NT2/D1 (cell line): ENCODE data around the gene PPP1R9A.

Experiments
- DNase-seq: peaks from one replicate; pipeline ENCODE4 v3.0.0-alpha.2; 2011; ENCODE audit warnings: low read depth, low spot score
- H3K27me3 ChIP-seq: 2 replicates; pipeline ENCODE4 v1.6.0; 2011; ENCODE audit warnings: mild to moderate bottlenecking; ENCODE audit not compliant: insufficient read length, insufficient read depth
- H3K36me3 ChIP-seq: 2 replicates; pipeline ENCODE4 v1.6.1; 2011; ENCODE audit warnings: mild to moderate bottlenecking, low read length, mixed read lengths; ENCODE audit not compliant: insufficient read depth, insufficient read length
- H3K4me1 ChIP-seq: 2 replicates; pipeline ENCODE4 v1.5.1; 2011; ENCODE audit not compliant: insufficient read depth, insufficient read length
- H3K4me3 ChIP-seq: 2 replicates; pipeline ENCODE4 v1.5.1; 2011; ENCODE audit warnings: low read depth; ENCODE audit not compliant: insufficient read length
- H3K9ac ChIP-seq: 2 replicates; pipeline ENCODE4 v1.6.0; 2011; ENCODE audit warnings: low read depth; ENCODE audit not compliant: insufficient read length
- H3K9me3 ChIP-seq: 2 replicates; pipeline ENCODE4 v1.5.1; 2011; ENCODE audit warnings: mild to moderate bottlenecking, low read length; ENCODE audit not compliant: insufficient read depth
- SUZ12 ChIP-seq: IDR thresholded peaks from 2 replicates; pipeline ENCODE4 v1.6.1; 2011; ENCODE audit not compliant: insufficient read length, insufficient read depth; ENCODE audit errors: extremely low read depth
- YY1 ChIP-seq: IDR thresholded peaks from 2 replicates; pipeline ENCODE4 v1.6.1; 2011; ENCODE audit not compliant: insufficient read length, insufficient read depth
- ZNF274 ChIP-seq: IDR thresholded peaks from 2 replicates; pipeline ENCODE4 v1.6.1; 2011; ENCODE audit warnings: mild to moderate bottlenecking, low read depth, low read length

PPP1R9A gene

DNA sequence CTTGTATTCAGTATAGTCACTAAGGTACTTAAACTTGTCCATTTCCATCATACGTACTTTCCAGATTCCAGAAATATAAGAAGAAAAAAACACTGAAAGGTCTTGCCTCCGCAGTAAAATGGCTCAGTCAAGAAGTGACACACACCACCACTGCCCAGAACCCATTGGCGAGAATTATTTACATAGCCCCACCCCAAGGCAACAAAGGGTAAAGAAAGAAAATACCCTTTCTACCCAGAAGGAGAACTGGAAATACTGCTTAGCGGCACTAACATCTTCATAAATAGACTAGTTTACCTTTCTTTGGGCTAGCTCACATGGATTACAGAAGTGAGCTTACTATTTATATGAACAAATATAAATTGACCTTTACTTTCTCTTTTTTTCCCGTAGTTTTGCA is 194.0 kb downstream of the PPP1R9A start:
- Histone ChIP-seq H3K36me3 (no peaks in the 10 kb centered on the region), H3K4me3 (no peak overlapping the region), H3K9me3 (no peaks in the 10 kb centered on the region), H3K4me1 (no peaks in the 10 kb centered on the region), H3K27me3 (no peaks in the 10 kb centered on the region), H3K9ac (no peak overlapping the region)
- no peak for TF ChIP-seq SUZ12
- TF ChIP-seq YY1 = no peak
- no peak for TF ChIP-seq ZNF274
- no peak for DNase-seq

DNA sequence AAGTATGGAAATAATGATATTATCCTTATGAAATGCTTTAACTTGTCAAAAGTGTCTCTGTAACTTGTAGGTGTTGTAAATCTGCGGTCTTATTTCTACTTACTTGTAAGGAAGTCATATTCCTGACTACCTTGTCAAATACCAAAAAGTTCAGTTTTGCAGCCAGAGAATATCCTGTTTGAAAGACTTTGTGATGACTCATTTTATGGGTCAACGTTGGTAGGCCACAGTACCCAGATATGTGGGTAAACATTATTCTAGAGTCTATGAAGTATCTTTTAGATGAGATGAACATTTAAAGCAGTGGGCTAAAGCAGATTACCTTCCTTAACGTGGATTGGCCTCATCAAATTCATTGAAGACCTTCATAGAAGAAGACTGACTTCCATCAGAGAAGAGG is 195.3 kb downstream of the PPP1R9A start:
- no peak overlapping the region for H3K4me3 ChIP-seq
- no peaks in the 10 kb centered on the region for H3K9me3 ChIP-seq
- no peak overlapping the region for H3K9ac ChIP-seq
- H3K36me3 ChIP-seq = no peaks in the 10 kb centered on the region
- H3K27me3 ChIP-seq = no peaks in the 10 kb centered on the region
- no peaks in the 10 kb centered on the region for H3K4me1 ChIP-seq
- TF ChIP-seq SUZ12 (no peak), ZNF274 (no peak), YY1 (no peak)
- no peak for DNase-seq

DNA sequence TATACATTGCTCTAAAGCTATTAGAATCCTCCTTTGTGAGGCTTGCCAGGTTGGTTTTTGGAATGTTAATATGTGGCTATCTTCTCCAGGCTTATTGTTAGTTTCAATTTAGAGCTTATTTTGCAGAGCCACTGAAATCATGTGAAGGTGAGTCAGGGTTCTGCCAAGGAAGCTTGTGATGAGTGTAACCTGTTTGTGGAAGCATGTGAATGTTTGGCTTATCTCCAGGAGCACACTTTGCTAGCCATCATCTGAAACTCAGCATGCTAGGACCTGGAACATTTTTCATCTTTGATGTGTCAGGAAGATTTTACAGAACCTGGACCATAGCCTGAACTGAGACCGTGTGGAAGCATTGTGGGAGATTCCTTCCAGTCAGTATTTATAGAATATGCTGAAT is 197.3 kb downstream of the PPP1R9A start:
- TF ChIP-seq YY1 = no peak
- TF ChIP-seq ZNF274 = no peak
- TF ChIP-seq SUZ12 = no peak
- DNase-seq = no peak
- Histone ChIP-seq H3K9ac (no peak overlapping the region), H3K27me3 (no peaks in the 10 kb centered on the region), H3K4me1 (no peaks in the 10 kb centered on the region), H3K4me3 (no peak overlapping the region), H3K9me3 (no peaks in the 10 kb centered on the region), H3K36me3 (no peaks in the 10 kb centered on the region)

DNA sequence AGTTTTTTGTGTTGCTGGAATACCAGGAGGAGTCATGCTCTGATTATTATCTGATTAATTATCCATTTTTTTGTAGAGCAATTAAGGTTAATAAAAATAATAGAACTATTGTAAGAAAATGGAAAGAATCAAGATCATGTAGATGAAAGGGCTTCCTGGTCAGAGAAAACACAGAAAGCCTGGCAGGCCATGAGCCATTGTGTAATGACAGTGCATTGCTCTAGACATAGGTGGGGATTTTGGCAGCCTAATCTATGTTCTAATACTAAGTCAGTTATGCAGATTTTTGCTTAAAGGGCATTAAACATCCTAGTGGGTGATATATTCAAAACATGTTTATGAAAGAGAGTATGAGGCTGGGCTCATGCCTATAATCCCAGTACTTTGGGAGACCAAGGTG is 198.2 kb downstream of the PPP1R9A start:
- no peaks in the 10 kb centered on the region for H3K36me3 ChIP-seq
- no peak for TF ChIP-seq ZNF274
- no peak for TF ChIP-seq SUZ12
- no peak for TF ChIP-seq YY1
- H3K27me3 ChIP-seq = no peaks in the 10 kb centered on the region
- H3K9me3 ChIP-seq = no peaks in the 10 kb centered on the region
- no peak overlapping the region for H3K9ac ChIP-seq
- H3K4me1 ChIP-seq = no peaks in the 10 kb centered on the region
- no peak overlapping the region for H3K4me3 ChIP-seq
- no peak for DNase-seq

DNA sequence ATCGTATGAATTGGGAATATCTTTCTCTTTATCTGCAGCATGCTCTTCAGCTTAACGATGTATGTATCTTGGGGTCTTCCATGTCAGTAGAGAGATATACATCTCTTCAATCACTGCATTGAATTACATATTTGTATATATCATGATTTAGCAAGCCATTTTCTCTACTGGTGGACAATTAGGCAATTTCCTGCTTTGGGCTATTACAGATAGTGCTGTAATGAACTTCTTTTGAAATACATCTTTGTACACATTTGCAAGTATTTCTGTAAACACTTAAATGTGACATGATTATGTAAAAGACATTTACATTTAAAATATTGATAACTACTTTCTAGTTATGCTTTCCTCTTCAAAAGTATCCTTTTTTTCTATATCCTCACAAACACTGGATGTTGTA is 199.0 kb downstream of the PPP1R9A start:
- no peaks in the 10 kb centered on the region for H3K4me1 ChIP-seq
- no peak for DNase-seq
- TF ChIP-seq ZNF274 (no peak), YY1 (no peak), SUZ12 (no peak)
- no peak overlapping the region for H3K9ac ChIP-seq
- no peaks in the 10 kb centered on the region for H3K36me3 ChIP-seq
- no peak overlapping the region for H3K4me3 ChIP-seq
- H3K27me3 ChIP-seq = no peaks in the 10 kb centered on the region
- H3K9me3 ChIP-seq = no peaks in the 10 kb centered on the region

DNA sequence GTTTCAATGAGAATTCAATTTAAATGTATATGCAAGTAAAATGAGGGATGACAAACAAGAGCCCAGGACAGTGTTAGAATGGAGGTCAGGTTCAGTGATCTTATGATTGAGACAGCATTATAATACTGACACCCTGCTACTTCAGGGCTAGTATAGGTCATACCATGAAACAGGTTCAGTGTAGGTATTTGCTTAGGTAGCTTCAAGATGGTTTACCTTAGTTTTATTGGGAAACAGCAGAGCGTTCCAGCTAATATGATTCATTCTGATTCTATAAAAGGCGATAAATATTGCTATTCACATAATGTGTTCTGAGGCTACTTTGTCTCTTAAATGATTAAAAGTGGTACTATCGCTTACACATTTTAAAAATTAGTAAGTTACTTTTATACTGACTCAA is 203.3 kb downstream of the PPP1R9A start:
- no peaks in the 10 kb centered on the region for H3K9me3 ChIP-seq
- no peak overlapping the region for H3K9ac ChIP-seq
- no peak for DNase-seq
- no peaks in the 10 kb centered on the region for H3K27me3 ChIP-seq
- H3K4me1 ChIP-seq = no peaks in the 10 kb centered on the region
- no peak for TF ChIP-seq YY1
- TF ChIP-seq ZNF274 = no peak
- no peak for TF ChIP-seq SUZ12
- H3K4me3 ChIP-seq = no peak overlapping the region
- H3K36me3 ChIP-seq = no peaks in the 10 kb centered on the region

DNA sequence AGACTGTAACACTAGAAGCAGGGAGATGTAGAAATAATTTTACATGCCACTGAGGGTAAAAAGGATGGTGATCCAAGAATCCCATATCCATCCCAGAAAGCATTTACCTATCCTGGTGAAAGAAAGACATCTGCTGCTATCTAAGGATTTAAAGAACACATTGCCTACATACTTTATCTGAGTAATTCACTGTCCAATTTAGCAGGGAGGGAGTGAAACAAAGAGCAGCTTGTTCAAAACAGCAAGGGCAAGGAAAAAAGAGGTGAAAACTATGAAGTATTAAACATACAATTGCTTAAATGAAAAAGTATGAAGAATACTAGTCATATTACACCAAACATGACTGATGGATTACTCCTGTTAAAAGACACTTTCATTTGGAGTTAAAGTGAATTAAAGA is 206.2 kb downstream of the PPP1R9A start:
- DNase-seq = no peak
- H3K36me3 ChIP-seq = no peaks in the 10 kb centered on the region
- H3K4me3 ChIP-seq = no peak overlapping the region
- no peaks in the 10 kb centered on the region for H3K4me1 ChIP-seq
- H3K9me3 ChIP-seq = no peaks in the 10 kb centered on the region
- no peak overlapping the region for H3K9ac ChIP-seq
- no peaks in the 10 kb centered on the region for H3K27me3 ChIP-seq
- no peak for TF ChIP-seq YY1
- no peak for TF ChIP-seq ZNF274
- TF ChIP-seq SUZ12 = no peak

DNA sequence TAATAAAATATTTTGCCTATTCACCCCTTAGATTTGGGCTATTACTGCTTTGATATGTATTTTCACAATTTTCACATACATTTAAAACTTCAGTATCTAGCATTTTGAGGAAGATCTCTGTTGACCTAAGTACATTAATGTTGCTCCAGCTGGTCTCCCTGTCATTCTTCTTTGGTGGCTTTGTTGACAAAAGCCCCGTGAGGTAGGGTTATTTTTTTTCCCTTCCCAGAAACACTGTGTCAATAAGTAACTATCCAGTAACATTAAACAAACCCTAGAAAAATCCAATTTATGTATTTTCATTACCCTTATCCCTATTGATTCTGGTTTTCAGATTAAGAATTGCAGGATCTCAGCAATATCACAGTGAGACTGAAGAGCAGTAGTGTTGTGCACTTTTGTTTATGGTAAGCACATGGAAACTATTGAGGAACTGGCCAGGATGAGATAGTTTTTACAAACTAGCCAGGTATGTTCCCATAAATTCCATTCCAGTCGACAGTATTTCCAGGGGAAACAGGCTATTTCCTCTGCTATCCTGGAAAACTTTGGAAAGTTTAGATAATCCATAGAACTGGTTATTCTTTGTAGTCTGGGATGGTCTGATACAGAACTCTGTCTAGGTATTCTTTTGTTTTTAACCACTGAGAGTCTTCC is 218.8 kb downstream of the PPP1R9A start:
- Histone ChIP-seq H3K36me3 (no peaks in the 10 kb centered on the region), H3K27me3 (no peaks in the 10 kb centered on the region), H3K4me1 (no peaks in the 10 kb centered on the region), H3K9me3 (no peaks in the 10 kb centered on the region), H3K9ac (no peak overlapping the region), H3K4me3 (no peak overlapping the region)
- no peak for DNase-seq
- no peak for TF ChIP-seq SUZ12
- TF ChIP-seq YY1 = no peak
- TF ChIP-seq ZNF274 = no peak
